NCI-H146 (cell line): ENCODE data around the gene AKT1.

ENCODE experiments used
- DNase-seq: peaks from one replicate; lab custom pipeline; 2025; lab: John Stamatoyannopoulos, UW

Gene AKT1

GRCh38 chr14:104723651-104724406, 71.7 kb downstream of the AKT1 start, which contains the start of gene ADSS1:
ADSS1 (plus strand) TSS chr14:104724229; CDS start chr14:104724271, 42 bp downstream.
- peak; percentile 79 for DNase-seq

- no peak for DNase-seq
Observed at GRCh38 chr14:104722938-104723650, 72.5 kb downstream of the AKT1 start.

- no peak for DNase-seq
Observed at GRCh38 chr14:104721505-104722431, 73.8 kb downstream of the AKT1 start.
